Measurements from ENCODE around the gene DYNLT4. TPM values are rescaled to one million over a fixed set of nuclear protein-coding genes. Genes with fewer than 3 reads are reported as not detected.

The DYNLT4 gene
- total and polyA plus RNA-seq, 2 of the 13 experiments (the other 11 are each of a cell fraction or from before 2014, with no cell fraction given), result 0.77 TPM; not detected in 1

- no peak for TF ChIP-seq SUZ12 (IDR thresholded peaks at IDR 0.05; ENCODE audit: low read depth, low read length)
- TF ChIP-seq TFE3 (CRISPR knock-in tag; IDR thresholded peaks at IDR 0.05), result peak; percentile 63; the same call in 1 of the 2 replicates
- TF ChIP-seq ZNF24 (IDR thresholded peaks at IDR 0.05), result 0 out of 2 replicates have a peak, but pooled peaks have one; percentile 25
- peak; percentile 54; the same call in 1 of the 2 replicates for TF ChIP-seq ZNF12 (CRISPR knock-in tag; IDR thresholded peaks at IDR 0.05)
- TF ChIP-seq THAP11 (CRISPR knock-in tag; IDR thresholded peaks at IDR 0.05), result 0 out of 2 replicates have a peak, but pooled peaks have one; percentile 4
- TF ChIP-seq HMG20B (CRISPR knock-in tag; conservative IDR thresholded peaks at IDR 0.05), result peak; percentile 66; the same call in 1 of the 2 replicates
- TF ChIP-seq FOXA3 (CRISPR knock-in tag; IDR thresholded peaks at IDR 0.05), result peak; percentile 5; the same call in 1 of the 2 replicates
- peak; percentile 53 for TF ChIP-seq HDAC2 (CRISPR knock-in tag; IDR thresholded peaks at IDR 0.05)
- TF ChIP-seq NR2F6 (IDR thresholded peaks at IDR 0.05), result peak; percentile 65
- peak; percentile 41 for TF ChIP-seq NR2F6 (CRISPR knock-in tag; IDR thresholded peaks at IDR 0.05)
- peak; percentile 80 for TF ChIP-seq RBFOX2 (IDR thresholded peaks at IDR 0.05; ENCODE audit: low read depth, low read length)
- peak; percentile 43; the same call in 1 of the 2 replicates for TF ChIP-seq RXRB (CRISPR knock-in tag; IDR thresholded peaks at IDR 0.05; ENCODE audit: borderline replicate concordance)
- TF ChIP-seq ELF4 (CRISPR knock-in tag; IDR thresholded peaks at IDR 0.05; ENCODE audit: borderline replicate concordance), result no peak
- TF ChIP-seq TBX3 (IDR thresholded peaks at IDR 0.05; ENCODE audit: borderline replicate concordance), result peak; percentile 37; the same call in 1 of the 2 replicates
- TF ChIP-seq KDM5A (IDR thresholded peaks at IDR 0.05; ENCODE audit: borderline replicate concordance, low read length), result peak; percentile 11; the same call in 1 of the 2 replicates
- TF ChIP-seq ZNF768 (CRISPR knock-in tag; IDR thresholded peaks at IDR 0.05), result peak; percentile 39; the same call in 1 of the 2 replicates
- TF ChIP-seq YEATS2 (CRISPR knock-in tag; IDR thresholded peaks at IDR 0.05; ENCODE audit: borderline replicate concordance), result no peak
- no peak for TF ChIP-seq ZNF484 (CRISPR knock-in tag; IDR thresholded peaks at IDR 0.05; ENCODE audit: borderline replicate concordance, low read depth)
- TF ChIP-seq SALL2 (CRISPR knock-in tag; IDR thresholded peaks at IDR 0.05), result 0 out of 2 replicates have a peak, but pooled peaks have one; percentile 8
- peak; percentile 52 for TF ChIP-seq POLR2G (IDR thresholded peaks at IDR 0.05; ENCODE audit: low read depth, low read length)
- TF ChIP-seq NCOA2 (CRISPR knock-in tag; IDR thresholded peaks at IDR 0.05), result peak; percentile 21; the same call in 1 of the 2 replicates
- TF ChIP-seq ZSCAN21 (CRISPR knock-in tag; IDR thresholded peaks at IDR 0.05; ENCODE audit: borderline replicate concordance), result 0 out of 2 replicates have a peak, but pooled peaks have one; percentile 49
- TF ChIP-seq LCORL (IDR thresholded peaks at IDR 0.05), result no peak
- TF ChIP-seq LCORL (CRISPR knock-in tag; IDR thresholded peaks at IDR 0.05), result no peak; the same call in none of the 2 replicates
- TF ChIP-seq ZEB1 (IDR thresholded peaks at IDR 0.05; ENCODE audit: insufficient replicate concordance, low read depth), result peak; percentile 45
- peak; percentile 65; the same call in 1 of the 2 replicates for TF ChIP-seq ZFP36L1 (CRISPR knock-in tag; IDR thresholded peaks at IDR 0.05)
- peak; percentile 48; the same call in 1 of the 2 replicates for TF ChIP-seq DRAP1 (CRISPR knock-in tag; IDR thresholded peaks at IDR 0.05)
- no peak for TF ChIP-seq ELF3 (CRISPR knock-in tag; IDR thresholded peaks at IDR 0.05)
- TF ChIP-seq SOX13 (IDR thresholded peaks at IDR 0.05), result no peak
- TF ChIP-seq SOX13 (CRISPR knock-in tag; conservative IDR thresholded peaks at IDR 0.05 in 1 of 2, IDR thresholded peaks at IDR 0.05 in 1 of 2), result 0 out of 4 replicates have a peak, but pooled peaks have one; percentile 1 to 28
- peak; percentile 85; the same call in 1 of the 2 replicates for TF ChIP-seq RXRA (CRISPR knock-in tag; IDR thresholded peaks at IDR 0.05)
These were observed 1.1 kb upstream of the DYNLT4 start, which contains the start of gene BTBD19 (continued) for GRCh38 chr1:44808063-44808937.
